WTC11 (cell line): ENCODE measurements around the gene LAPTM4A. TPM values are rescaled to one million over a fixed set of nuclear protein-coding genes. Genes with fewer than 3 reads are reported as not detected.
A peak's percentile ranks its signal among the peaks of the same experiment; 100 is the strongest.

Experiments
- ATAC-seq: fragments of 200-7000 bp; cut with Tn5 transposase; 2 replicates; pipeline ENCODE4 v1.10.0; 2021; ENCODE audit warnings: mild to moderate bottlenecking, moderate library complexity
- CTCF ChIA-PET: fragments of 300-600 bp; sonication (Branson Sonifier 250); formaldehyde crosslinking; loops from one replicate; lab custom pipeline; 2021; ENCODE audit warnings: antibody characterized with exemption; lab: Charles Lee
- POLR2A ChIA-PET: fragments of 350-600 bp; sonication (Branson Sonifier 250); formaldehyde crosslinking; loops from one replicate; lab custom pipeline; 2021; ENCODE audit warnings: antibody characterized with exemption; lab: Charles Lee
- DNase-seq: peaks from one replicate; pipeline ENCODE4 v3.0.0; 2021; ENCODE audit warnings: low spot score
- H3K27ac Mint-ChIP-seq: 2 replicates; pipeline ENCODE4 v1.8.0; 2021; ENCODE audit warnings: mixed read lengths
- H3K27me3 Mint-ChIP-seq: 2 replicates; pipeline ENCODE4 v1.8.0; 2021; ENCODE audit warnings: low read depth, mild to moderate bottlenecking, moderate library complexity, mixed read lengths
- H3K36me3 Mint-ChIP-seq: 2 replicates; pipeline ENCODE4 v1.8.0; 2021; ENCODE audit warnings: mixed read lengths
- H3K4me1 Mint-ChIP-seq: 2 replicates; pipeline ENCODE4 v1.8.0; 2022; ENCODE audit warnings: mixed read lengths
- H3K4me3 Mint-ChIP-seq: 2 replicates; pipeline ENCODE4 v1.8.0; 2021; ENCODE audit warnings: mild to moderate bottlenecking, moderate library complexity, mixed read lengths
- H3K9me3 Mint-ChIP-seq: 2 replicates; pipeline ENCODE4 v1.8.0; 2021; ENCODE audit warnings: mixed read lengths
- CREM ChIP-seq: sonication (generic); formaldehyde crosslinking; IDR thresholded peaks from 2 replicates; pipeline ENCODE4 v1.8.1; 2022; ENCODE audit warnings: mild to moderate bottlenecking, missing genetic modification reagents, moderate library complexity
- ESRRA ChIP-seq: sonication (generic); formaldehyde crosslinking; IDR thresholded peaks from 2 replicates; pipeline ENCODE4 v1.8.1; 2022; ENCODE audit warnings: mild to moderate bottlenecking, missing genetic modification reagents, borderline replicate concordance
- NR3C1 ChIP-seq: sonication (generic); formaldehyde crosslinking; conservative IDR thresholded peaks from 2 replicates; pipeline ENCODE4 v1.8.1; 2023; ENCODE audit warnings: low read depth, mild to moderate bottlenecking, missing genetic modification reagents
- RORB ChIP-seq: fragments of 250-450 bp; sonication (Bioruptor Pico); IDR thresholded peaks from 2 replicates; pipeline ENCODE4 v1.9.0; 2021; ENCODE audit warnings: mild to moderate bottlenecking
- SMAD4 ChIP-seq: sonication (generic); formaldehyde crosslinking; IDR thresholded peaks from 2 replicates; pipeline ENCODE4 v1.8.0; 2022; ENCODE audit warnings: mild to moderate bottlenecking, missing genetic modification reagents
- SOX15 ChIP-seq: fragments of 250-450 bp; sonication (Bioruptor Pico); IDR thresholded peaks from 2 replicates; pipeline ENCODE4 v1.9.0; 2021; ENCODE audit warnings: mild to moderate bottlenecking
- SP1 ChIP-seq: sonication (generic); formaldehyde crosslinking; conservative IDR thresholded peaks from 2 replicates; pipeline ENCODE4 v1.8.1; 2022; ENCODE audit warnings: missing genetic modification reagents
- TCF7 ChIP-seq: sonication (generic); formaldehyde crosslinking; IDR thresholded peaks from 2 replicates; pipeline ENCODE4 v1.8.0; 2022; ENCODE audit warnings: mild to moderate bottlenecking, low read depth, missing genetic modification reagents, moderate library complexity
- TEAD4 ChIP-seq: sonication (generic); formaldehyde crosslinking; IDR thresholded peaks from 2 replicates; pipeline ENCODE4 v1.8.0; 2022; ENCODE audit warnings: mild to moderate bottlenecking, missing genetic modification reagents
- TP53 ChIP-seq: sonication (generic); formaldehyde crosslinking; IDR thresholded peaks from 2 replicates; pipeline ENCODE4 v1.8.1; 2023; ENCODE audit warnings: mild to moderate bottlenecking, missing genetic modification reagents
- ZBTB21 ChIP-seq: sonication (generic); formaldehyde crosslinking; IDR thresholded peaks from 2 replicates; pipeline ENCODE4 v1.8.1; 2023; ENCODE audit warnings: mild to moderate bottlenecking, missing genetic modification reagents, borderline replicate concordance
- ZNF121 ChIP-seq: sonication (generic); formaldehyde crosslinking; IDR thresholded peaks from 2 replicates; pipeline ENCODE4 v1.8.0; 2023; ENCODE audit warnings: missing genetic modification reagents
- ZNF138 ChIP-seq: sonication (generic); formaldehyde crosslinking; conservative IDR thresholded peaks from 2 replicates; pipeline ENCODE4 v1.8.1; 2022; ENCODE audit warnings: mild to moderate bottlenecking, moderate library complexity, missing genetic modification reagents
- ZNF317 ChIP-seq: sonication (generic); formaldehyde crosslinking; IDR thresholded peaks from 2 replicates; pipeline ENCODE4 v1.8.1; 2023; ENCODE audit warnings: low read depth, mild to moderate bottlenecking, moderate library complexity, missing genetic modification reagents, borderline replicate concordance
- total RNA-seq: library from RNA; stranded (reverse); gene quantifications from 3 replicates; pipeline ENCODE4 v1.2.3, GENCODE V29; 2021
- TF ChIP-seq, protein P1 (sequence below): sonication (generic); formaldehyde crosslinking; IDR thresholded peaks from 2 replicates; pipeline ENCODE4 v1.8.1; 2022; ENCODE audit warnings: missing genetic modification reagents, borderline replicate concordance
- TF ChIP-seq, protein P2 (sequence below): fragments of 250-450 bp; sonication (Bioruptor Pico); IDR thresholded peaks from 2 replicates; pipeline ENCODE4 v1.8.0; 2021; ENCODE audit warnings: mild to moderate bottlenecking
- TF ChIP-seq, protein P3 (sequence below): sonication (generic); formaldehyde crosslinking; IDR thresholded peaks from 2 replicates; pipeline ENCODE4 v1.8.0; 2022; ENCODE audit warnings: missing genetic modification reagents
- TF ChIP-seq, protein P4 (sequence below): sonication (generic); formaldehyde crosslinking; IDR thresholded peaks from 2 replicates; pipeline ENCODE4 v1.8.0; 2022; ENCODE audit warnings: mild to moderate bottlenecking, missing genetic modification reagents
- TF ChIP-seq, protein P5 (sequence below): sonication (generic); formaldehyde crosslinking; IDR thresholded peaks from 2 replicates; pipeline ENCODE4 v1.8.1; 2023; ENCODE audit warnings: mild to moderate bottlenecking, missing genetic modification reagents

The LAPTM4A gene
- total RNA-seq, 1 experiment from 2014 or later = 163 TPM

DNA sequence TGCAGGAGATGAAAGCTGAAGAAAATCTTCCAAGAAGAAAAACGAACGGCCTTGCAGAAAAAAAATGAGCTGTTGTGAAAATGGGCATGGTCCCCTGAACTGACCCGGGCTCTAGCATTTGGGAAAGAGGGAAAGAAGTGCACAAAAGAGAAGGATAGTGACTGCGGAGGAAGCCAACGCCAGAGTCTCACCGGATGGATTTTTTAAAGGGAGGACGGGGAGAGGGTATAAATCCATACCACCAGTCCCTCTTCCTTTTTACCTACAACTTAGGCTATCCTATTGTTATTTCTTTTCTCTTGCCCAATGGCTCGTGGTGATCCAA lies 62.1 kb downstream of the LAPTM4A start:
- Mint-ChIP-seq H3K9me3 (peaks cover 3% of the 10 kb centered on the region; the same call in 1 of the 2 replicates), H3K4me3 (peak overlapping the region; percentile 92), H3K4me1 (peaks cover 26% of the 10 kb centered on the region), H3K36me3 (peaks cover 14% of the 10 kb centered on the region), H3K27me3 (peaks cover 2% of the 10 kb centered on the region; the same call in 1 of the 2 replicates), H3K27ac (peak overlapping the region; percentile 65; the same call in 1 of the 2 replicates)
- ATAC-seq = no peak; the same call in 1 of the 2 replicates
- TF ChIP-seq, protein P1, sequence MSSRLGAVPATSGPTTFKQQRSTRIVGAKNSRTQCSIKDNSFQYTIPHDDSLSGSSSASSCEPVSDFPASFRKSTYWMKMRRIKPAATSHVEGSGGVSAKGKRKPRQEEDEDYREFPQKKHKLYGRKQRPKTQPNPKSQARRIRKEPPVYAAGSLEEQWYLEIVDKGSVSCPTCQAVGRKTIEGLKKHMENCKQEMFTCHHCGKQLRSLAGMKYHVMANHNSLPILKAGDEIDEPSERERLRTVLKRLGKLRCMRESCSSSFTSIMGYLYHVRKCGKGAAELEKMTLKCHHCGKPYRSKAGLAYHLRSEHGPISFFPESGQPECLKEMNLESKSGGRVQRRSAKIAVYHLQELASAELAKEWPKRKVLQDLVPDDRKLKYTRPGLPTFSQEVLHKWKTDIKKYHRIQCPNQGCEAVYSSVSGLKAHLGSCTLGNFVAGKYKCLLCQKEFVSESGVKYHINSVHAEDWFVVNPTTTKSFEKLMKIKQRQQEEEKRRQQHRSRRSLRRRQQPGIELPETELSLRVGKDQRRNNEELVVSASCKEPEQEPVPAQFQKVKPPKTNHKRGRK = no peak
- TF ChIP-seq, protein P2, sequence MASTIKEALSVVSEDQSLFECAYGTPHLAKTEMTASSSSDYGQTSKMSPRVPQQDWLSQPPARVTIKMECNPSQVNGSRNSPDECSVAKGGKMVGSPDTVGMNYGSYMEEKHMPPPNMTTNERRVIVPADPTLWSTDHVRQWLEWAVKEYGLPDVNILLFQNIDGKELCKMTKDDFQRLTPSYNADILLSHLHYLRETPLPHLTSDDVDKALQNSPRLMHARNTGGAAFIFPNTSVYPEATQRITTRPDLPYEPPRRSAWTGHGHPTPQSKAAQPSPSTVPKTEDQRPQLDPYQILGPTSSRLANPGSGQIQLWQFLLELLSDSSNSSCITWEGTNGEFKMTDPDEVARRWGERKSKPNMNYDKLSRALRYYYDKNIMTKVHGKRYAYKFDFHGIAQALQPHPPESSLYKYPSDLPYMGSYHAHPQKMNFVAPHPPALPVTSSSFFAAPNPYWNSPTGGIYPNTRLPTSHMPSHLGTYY = no peak
- TF ChIP-seq, protein P3, sequence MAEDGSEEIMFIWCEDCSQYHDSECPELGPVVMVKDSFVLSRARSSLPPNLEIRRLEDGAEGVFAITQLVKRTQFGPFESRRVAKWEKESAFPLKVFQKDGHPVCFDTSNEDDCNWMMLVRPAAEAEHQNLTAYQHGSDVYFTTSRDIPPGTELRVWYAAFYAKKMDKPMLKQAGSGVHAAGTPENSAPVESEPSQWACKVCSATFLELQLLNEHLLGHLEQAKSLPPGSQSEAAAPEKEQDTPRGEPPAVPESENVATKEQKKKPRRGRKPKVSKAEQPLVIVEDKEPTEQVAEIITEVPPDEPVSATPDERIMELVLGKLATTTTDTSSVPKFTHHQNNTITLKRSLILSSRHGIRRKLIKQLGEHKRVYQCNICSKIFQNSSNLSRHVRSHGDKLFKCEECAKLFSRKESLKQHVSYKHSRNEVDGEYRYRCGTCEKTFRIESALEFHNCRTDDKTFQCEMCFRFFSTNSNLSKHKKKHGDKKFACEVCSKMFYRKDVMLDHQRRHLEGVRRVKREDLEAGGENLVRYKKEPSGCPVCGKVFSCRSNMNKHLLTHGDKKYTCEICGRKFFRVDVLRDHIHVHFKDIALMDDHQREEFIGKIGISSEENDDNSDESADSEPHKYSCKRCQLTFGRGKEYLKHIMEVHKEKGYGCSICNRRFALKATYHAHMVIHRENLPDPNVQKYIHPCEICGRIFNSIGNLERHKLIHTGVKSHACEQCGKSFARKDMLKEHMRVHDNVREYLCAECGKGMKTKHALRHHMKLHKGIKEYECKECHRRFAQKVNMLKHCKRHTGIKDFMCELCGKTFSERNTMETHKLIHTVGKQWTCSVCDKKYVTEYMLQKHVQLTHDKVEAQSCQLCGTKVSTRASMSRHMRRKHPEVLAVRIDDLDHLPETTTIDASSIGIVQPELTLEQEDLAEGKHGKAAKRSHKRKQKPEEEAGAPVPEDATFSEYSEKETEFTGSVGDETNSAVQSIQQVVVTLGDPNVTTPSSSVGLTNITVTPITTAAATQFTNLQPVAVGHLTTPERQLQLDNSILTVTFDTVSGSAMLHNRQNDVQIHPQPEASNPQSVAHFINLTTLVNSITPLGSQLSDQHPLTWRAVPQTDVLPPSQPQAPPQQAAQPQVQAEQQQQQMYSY (CRISPR knock-in tag) = no peak
- no peak for TF ChIP-seq TCF7 (CRISPR knock-in tag)
- TF ChIP-seq ZBTB21 (CRISPR knock-in tag) = no peak
- no peak for TF ChIP-seq SMAD4
- no peak for TF ChIP-seq SOX15 (CRISPR knock-in tag)
- no peak for TF ChIP-seq ZNF121 (CRISPR knock-in tag)
- TF ChIP-seq TP53 (CRISPR knock-in tag) = no peak
- TF ChIP-seq ZNF317 (CRISPR knock-in tag) = no peak
- TF ChIP-seq TEAD4 (CRISPR knock-in tag) = no peak
- no peak for TF ChIP-seq ESRRA (CRISPR knock-in tag)
- TF ChIP-seq, protein P4, sequence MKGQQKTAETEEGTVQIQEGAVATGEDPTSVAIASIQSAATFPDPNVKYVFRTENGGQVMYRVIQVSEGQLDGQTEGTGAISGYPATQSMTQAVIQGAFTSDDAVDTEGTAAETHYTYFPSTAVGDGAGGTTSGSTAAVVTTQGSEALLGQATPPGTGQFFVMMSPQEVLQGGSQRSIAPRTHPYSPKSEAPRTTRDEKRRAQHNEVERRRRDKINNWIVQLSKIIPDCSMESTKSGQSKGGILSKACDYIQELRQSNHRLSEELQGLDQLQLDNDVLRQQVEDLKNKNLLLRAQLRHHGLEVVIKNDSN (CRISPR knock-in tag) = no peak
- TF ChIP-seq, protein P5, sequence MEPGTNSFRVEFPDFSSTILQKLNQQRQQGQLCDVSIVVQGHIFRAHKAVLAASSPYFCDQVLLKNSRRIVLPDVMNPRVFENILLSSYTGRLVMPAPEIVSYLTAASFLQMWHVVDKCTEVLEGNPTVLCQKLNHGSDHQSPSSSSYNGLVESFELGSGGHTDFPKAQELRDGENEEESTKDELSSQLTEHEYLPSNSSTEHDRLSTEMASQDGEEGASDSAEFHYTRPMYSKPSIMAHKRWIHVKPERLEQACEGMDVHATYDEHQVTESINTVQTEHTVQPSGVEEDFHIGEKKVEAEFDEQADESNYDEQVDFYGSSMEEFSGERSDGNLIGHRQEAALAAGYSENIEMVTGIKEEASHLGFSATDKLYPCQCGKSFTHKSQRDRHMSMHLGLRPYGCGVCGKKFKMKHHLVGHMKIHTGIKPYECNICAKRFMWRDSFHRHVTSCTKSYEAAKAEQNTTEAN (CRISPR knock-in tag) = no peak
- no peak for TF ChIP-seq SP1 (CRISPR knock-in tag)
- TF ChIP-seq CREM (CRISPR knock-in tag) = no peak
- TF ChIP-seq NR3C1 = no peak
- no peak for TF ChIP-seq ZNF138 (CRISPR knock-in tag)
- no peak for TF ChIP-seq RORB (CRISPR knock-in tag)
- TF ChIP-seq, all 79 proteins: peak for 0
- CTCF ChIA-PET = interaction anchor here (0.7 to 3.6 kb wide), 6 partner anchors 23 to 105 kb away, joined by 3 to 25 read pairs (median 4); partner anchors contain the start of gene LAPTM4A
- POLR2A ChIA-PET = interaction anchor here (0.5 to 2.8 kb wide), 7 partner anchors 23 to 328 kb away, joined by 3 to 14 read pairs (median 4); partner anchors contain the start of genes LAPTM4A, MATN3 and TTC32
- DNase-seq = no peak
